H1 (cell line): ENCODE measurements around the gene RIMKLA.

Experiments used
- BCL11A ChIP-seq, 2 experiments: IDR thresholded peaks; one replicate each; pipeline ENCODE4 v1.6.1; 2011; ENCODE audit warnings: low read depth in 2 of 2, low read length in 2 of 2, mild to moderate bottlenecking in 2 of 2
- CEBPB ChIP-seq: IDR thresholded peaks from 2 replicates; pipeline ENCODE4 v1.6.1; 2012; ENCODE audit warnings: low read depth, low read length
- EZH2 ChIP-seq: fragments of 200-600 bp; sonication (generic); IDR thresholded peaks from 2 replicates; pipeline ENCODE4 v1.7.1; 2012; ENCODE audit warnings: low read depth, mild to moderate bottlenecking, moderate library complexity, low read length, inconsistent platforms; ENCODE audit not compliant: severe bottlenecking
- JUN ChIP-seq: IDR thresholded peaks from 2 replicates; pipeline ENCODE4 v1.6.1; 2011; ENCODE audit warnings: low read depth, mild to moderate bottlenecking, improper control_type of control experiment, low read length
- POLR2A ChIP-seq, 2 experiments: IDR thresholded peaks; 1 replicate in 1 of 2; 2 replicates in 1 of 2; pipeline ENCODE4 v1.6.1; 2011; ENCODE audit warnings: low read depth in 2 of 2, low read length in 2 of 2, mild to moderate bottlenecking in 2 of 2; ENCODE audit errors: control extremely low read depth in 1 of 2
- POLR2AphosphoS5 ChIP-seq: IDR thresholded peaks from 2 replicates; pipeline ENCODE4 v1.6.1; 2011; ENCODE audit warnings: low read depth, low read length
- RAD21 ChIP-seq, 2 experiments: IDR thresholded peaks in 1 of 2; conservative IDR thresholded peaks in 1 of 2; 2 replicates each; pipeline ENCODE4 v1.6.1; 2011; ENCODE audit warnings: low read depth in 2 of 2, low read length in 2 of 2, improper control_type of control experiment in 1 of 2, inconsistent platforms in 1 of 2, mild to moderate bottlenecking in 1 of 2, moderate library complexity in 1 of 2
- SIN3A ChIP-seq, 2 experiments: IDR thresholded peaks in 1 of 2; conservative IDR thresholded peaks in 1 of 2; 2 replicates each; pipeline ENCODE4 v1.6.1; 2011 to 2012; ENCODE audit warnings: low read length in 2 of 2, improper control_type of control experiment in 1 of 2, low read depth in 1 of 2, mild to moderate bottlenecking in 1 of 2
- SUZ12 ChIP-seq: fragments of 200-600 bp; sonication (generic); IDR thresholded peaks from 2 replicates; pipeline ENCODE4 v1.6.1; 2012; ENCODE audit warnings: mild to moderate bottlenecking, inconsistent platforms, low read length, moderate library complexity, mixed read lengths
- TEAD4 ChIP-seq: IDR thresholded peaks from 2 replicates; pipeline ENCODE4 v1.6.1; 2012; ENCODE audit warnings: low read depth, low read length, inconsistent platforms, mixed read lengths
- YY1 ChIP-seq: IDR thresholded peaks from 2 replicates; pipeline ENCODE4 v1.6.1; 2011; ENCODE audit warnings: low read depth, mild to moderate bottlenecking, low read length
- ZNF274 ChIP-seq: IDR thresholded peaks from 2 replicates; pipeline ENCODE4 v1.7.0; 2012; ENCODE audit warnings: low read length, borderline replicate concordance; ENCODE audit errors: extremely low read depth
- TF ChIP-seq, protein P1 (sequence below), 3 experiments: IDR thresholded peaks; 1 replicate in 2 of 3; 2 replicates in 1 of 3; pipeline versions ENCODE4 v1.5.1 to v1.6.1; 2011; ENCODE audit warnings: low read length in 3 of 3, mild to moderate bottlenecking in 3 of 3, inconsistent platforms in 2 of 3, low read depth in 1 of 3, moderate library complexity in 1 of 3; ENCODE audit not compliant: insufficient read depth in 1 of 3; ENCODE audit errors: control extremely low read depth in 1 of 3

- TF ChIP-seq, protein P1, sequence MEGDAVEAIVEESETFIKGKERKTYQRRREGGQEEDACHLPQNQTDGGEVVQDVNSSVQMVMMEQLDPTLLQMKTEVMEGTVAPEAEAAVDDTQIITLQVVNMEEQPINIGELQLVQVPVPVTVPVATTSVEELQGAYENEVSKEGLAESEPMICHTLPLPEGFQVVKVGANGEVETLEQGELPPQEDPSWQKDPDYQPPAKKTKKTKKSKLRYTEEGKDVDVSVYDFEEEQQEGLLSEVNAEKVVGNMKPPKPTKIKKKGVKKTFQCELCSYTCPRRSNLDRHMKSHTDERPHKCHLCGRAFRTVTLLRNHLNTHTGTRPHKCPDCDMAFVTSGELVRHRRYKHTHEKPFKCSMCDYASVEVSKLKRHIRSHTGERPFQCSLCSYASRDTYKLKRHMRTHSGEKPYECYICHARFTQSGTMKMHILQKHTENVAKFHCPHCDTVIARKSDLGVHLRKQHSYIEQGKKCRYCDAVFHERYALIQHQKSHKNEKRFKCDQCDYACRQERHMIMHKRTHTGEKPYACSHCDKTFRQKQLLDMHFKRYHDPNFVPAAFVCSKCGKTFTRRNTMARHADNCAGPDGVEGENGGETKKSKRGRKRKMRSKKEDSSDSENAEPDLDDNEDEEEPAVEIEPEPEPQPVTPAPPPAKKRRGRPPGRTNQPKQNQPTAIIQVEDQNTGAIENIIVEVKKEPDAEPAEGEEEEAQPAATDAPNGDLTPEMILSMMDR (IDR thresholded peaks at IDR 0.05; ENCODE audit: control extremely low read depth in 1 of 3, insufficient read depth in 1 of 3, low read depth in 1 of 3, low read length in 3 of 3) = no peak
- no peak for TF ChIP-seq YY1
- TF ChIP-seq TEAD4 = no peak
- TF ChIP-seq CEBPB = no peak
- TF ChIP-seq POLR2AphosphoS5 = no peak
- TF ChIP-seq SIN3A (conservative IDR thresholded peaks at IDR 0.05 in 1 of 2, IDR thresholded peaks at IDR 0.05 in 1 of 2; ENCODE audit: low read depth in 1 of 2, low read length in 2 of 2) = no peak
- TF ChIP-seq BCL11A (IDR thresholded peaks at IDR 0.05; ENCODE audit: low read depth in 2 of 2, low read length in 2 of 2) = no peak
- TF ChIP-seq JUN = no peak
- TF ChIP-seq SUZ12 = no peak
- TF ChIP-seq EZH2 = no peak
- TF ChIP-seq RAD21 (IDR thresholded peaks at IDR 0.05 in 1 of 2, conservative IDR thresholded peaks at IDR 0.05 in 1 of 2; ENCODE audit: low read depth in 2 of 2, low read length in 2 of 2) = no peak
- TF ChIP-seq ZNF274 = no peak
- no peak for TF ChIP-seq POLR2A (IDR thresholded peaks at IDR 0.05; ENCODE audit: control extremely low read depth in 1 of 2, low read depth in 2 of 2, low read length in 2 of 2)
These were observed 43.1 kb downstream of the RIMKLA start for GRCh38 chr1:42423681-42424080.
